Measurements from ENCODE around the gene SNRPF.
"Not testable (repeated sequence)": the region's sequence is repeated elsewhere in the genome, so short reads cannot be mapped to it uniquely, and the experiment has no call there.

Gene SNRPF

DNA sequence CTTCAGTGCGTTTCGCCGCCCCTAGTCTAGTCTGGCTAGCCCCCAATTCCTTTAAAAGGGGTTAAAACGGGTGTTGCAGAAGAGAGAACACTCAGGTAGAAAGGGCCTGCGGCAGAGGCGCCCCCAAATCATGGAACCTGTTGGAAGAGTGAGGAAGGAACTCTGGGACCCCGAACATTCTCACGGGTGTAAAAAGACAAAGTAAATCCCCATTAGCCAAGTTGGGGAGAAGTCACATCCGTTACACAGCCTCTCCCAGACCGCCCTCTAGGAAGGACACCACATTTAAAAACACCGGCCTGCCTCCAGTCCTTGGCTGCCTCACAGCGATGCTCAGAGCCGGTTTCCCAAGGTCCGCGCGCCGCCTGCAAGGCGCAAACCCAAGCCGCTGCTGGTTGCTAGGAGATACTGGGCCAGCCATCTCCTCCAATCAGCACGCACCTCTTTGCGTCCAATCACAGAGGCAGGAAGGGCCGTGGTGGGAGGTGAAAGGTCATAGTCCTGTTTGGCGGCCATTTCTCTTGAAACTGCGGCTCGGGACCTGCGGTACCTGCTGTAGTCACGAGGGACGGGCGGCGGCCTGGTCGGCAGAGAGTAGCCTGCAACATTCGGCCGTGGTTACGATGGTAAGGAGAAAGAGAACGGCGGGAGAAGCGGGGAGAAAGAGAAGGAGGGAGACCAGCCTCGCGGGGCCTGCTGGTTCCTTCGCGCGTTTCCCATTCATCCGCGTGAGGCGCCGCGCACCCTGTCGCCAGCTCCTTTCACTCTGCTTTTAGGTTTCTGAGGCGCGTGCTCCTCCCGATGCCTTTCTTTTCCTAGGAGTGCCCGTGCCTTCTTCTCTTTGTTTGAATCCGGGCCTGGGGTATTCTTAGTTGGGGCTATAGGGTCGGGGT lies at the start of gene SNRPF:
TSS of gene SNRPF (plus strand) at position 502 of the 893 bp plus-strand sequence. CDS start at position 624, 122 bp downstream.
- peak; percentile 97 for DNase-seq

DNA sequence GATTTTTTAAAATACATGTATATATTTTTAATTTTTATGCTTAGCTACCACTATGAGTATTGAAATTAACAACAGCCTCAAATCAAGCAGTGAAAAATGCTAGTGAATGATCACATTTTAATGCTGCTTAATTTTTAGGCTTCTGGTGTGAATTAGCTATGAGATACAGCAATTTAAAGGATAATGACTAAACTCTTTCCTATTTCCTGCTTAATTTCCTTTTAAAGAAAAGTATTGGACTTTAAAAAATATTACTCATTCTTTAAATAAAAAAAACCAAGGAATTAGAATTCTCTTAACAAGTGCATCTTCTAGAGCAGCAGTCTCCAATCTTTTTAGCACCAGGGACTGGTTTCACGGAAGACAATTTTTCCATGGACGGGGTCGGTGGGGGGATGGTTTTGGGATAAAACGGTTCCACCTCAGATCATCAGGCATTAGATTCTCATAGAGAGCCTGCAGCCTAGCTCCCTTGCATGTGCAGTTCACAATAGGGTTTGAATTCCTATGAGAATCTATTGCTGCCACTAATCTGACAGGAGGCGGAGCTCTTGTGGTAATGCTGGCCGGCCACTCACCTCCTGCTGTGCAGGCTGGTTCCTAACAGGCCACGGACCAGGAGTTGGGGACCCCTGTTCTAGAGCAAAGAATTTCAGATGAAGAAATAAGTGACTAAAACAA lies 49.6 kb upstream of the SNRPF start:
- no peak for DNase-seq

DNA sequence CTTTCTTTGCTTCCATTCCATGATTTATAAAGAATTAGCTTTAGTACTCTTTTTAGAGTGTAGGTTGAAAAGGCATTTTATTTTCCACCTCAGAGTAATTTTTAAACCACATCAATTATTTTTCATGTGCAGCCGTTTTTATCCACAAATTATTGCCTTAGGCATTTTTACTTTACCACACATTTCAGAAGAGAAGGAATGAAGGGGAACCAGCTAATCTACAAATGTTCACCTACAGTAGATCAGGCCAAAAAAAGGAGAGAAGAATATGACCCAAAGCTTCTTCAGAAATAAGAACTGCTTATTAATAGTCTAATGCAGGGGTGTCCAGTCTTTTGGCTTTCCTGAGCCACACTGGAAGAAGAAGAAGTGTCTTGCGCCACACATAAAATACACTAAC lies 48.3 kb upstream of the SNRPF start:
- no peak for DNase-seq

- DNase-seq, result not testable (repeated sequence)
Observed at GRCh38 chr12:95812155-95812554, 46.6 kb upstream of the SNRPF start.

DNA sequence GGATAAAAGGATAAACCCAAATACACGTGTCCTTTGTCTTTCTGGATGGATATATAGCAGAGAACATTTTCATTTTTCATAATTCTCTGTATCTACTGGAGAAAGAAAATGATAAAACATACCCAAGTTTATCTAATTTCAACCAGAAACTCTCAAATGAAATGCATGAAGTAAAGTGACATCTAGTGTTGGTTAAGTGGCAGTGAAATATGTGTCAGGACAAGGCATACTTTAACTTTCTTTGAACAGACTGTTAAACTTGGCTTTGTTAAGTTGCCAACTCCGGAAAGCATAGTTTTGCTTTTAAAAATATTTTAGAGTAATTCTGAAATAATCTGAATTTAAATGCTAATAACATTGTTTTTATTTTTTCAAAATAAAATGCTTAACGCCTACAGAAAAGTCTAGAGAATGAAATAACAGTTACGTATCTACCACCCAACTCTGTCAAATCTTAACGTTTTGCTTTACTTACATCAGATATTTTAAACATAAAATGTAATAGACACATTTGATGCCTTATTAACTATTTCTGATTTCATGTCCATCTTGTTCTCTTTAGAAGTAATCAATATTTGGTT lies 43.0 kb upstream of the SNRPF start:
- DNase-seq, result peak; percentile 32

GRCh38 chr12:95820096-95820703 lies 38.6 kb upstream of the SNRPF start:
- peak; percentile 64 for DNase-seq

GRCh38 chr12:95829395-95829794 lies 29.4 kb upstream of the SNRPF start:
- DNase-seq, result no peak

- DNase-seq, result no peak
Observed at GRCh38 chr12:95830335-95831089, 28.2 kb upstream of the SNRPF start.

DNA sequence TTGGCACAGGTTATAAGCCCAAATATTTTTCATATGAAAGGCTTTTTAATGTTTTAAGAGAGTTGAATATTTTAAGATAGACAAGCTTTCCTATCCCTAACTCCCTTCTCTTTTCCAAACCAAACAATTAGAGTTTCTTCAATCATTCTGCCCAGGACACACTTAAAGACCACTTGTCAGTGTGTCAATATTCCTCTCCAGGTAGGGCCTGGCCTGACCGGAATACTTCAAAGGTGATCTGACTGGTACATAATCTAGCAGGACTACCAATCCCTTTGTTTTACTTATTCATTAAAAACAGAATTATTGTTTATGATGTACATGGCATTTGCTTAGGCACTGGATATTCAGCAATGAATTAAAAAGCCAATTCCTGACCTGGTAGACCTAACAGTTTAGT lies 24.2 kb upstream of the SNRPF start:
- no peak for DNase-seq

- DNase-seq, result peak; percentile 21
Observed at GRCh38 chr12:95836185-95836609, 22.6 kb upstream of the SNRPF start.

- no peak for DNase-seq
Observed at GRCh38 chr12:95836630-95837239, 22.0 kb upstream of the SNRPF start.

DNA sequence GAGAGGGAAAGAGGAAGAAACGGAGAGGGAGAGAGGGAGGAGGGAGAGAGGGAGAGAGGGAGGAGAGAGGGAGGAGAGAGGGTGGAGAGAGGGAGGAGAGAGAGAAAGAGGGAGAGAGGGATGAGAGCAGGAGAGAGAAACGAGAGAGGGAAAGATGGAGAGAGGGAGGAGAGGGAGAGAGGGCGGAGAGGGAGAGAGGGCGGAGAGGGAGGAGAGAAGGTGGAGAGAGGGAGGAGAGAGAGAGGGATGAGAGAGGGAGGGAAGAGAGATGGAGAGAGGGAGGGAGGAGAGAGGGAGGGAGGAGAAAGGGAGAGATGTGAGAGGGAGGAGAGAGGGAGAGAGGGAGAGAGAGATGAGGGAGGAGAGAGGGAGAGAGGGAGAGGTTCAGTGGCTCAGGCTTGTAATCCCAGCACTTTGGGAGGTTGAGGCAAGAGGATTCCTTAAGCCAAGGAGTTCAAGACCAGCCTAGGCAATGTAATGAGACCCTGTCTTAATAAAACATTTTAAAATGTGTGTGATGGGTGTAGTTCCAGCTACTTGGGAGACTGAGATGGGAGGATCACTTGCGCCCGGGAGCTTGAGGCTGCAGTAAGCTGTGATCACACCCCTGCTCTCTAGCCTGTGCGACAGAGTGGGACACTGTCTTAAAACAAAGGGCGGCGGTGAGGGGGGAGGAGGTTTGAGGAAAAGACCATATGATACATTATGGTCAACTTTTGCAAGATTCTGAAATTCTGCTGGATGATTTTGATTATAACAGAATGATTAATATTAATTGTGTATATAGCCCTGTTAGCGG lies 21.3 kb upstream of the SNRPF start:
- DNase-seq, result no peak

GRCh38 chr12:95838125-95838524 lies 20.6 kb upstream of the SNRPF start:
- peak; percentile 40 for DNase-seq

- not testable (repeated sequence) for DNase-seq
Observed at GRCh38 chr12:95842426-95842825, 16.3 kb upstream of the SNRPF start.

DNA sequence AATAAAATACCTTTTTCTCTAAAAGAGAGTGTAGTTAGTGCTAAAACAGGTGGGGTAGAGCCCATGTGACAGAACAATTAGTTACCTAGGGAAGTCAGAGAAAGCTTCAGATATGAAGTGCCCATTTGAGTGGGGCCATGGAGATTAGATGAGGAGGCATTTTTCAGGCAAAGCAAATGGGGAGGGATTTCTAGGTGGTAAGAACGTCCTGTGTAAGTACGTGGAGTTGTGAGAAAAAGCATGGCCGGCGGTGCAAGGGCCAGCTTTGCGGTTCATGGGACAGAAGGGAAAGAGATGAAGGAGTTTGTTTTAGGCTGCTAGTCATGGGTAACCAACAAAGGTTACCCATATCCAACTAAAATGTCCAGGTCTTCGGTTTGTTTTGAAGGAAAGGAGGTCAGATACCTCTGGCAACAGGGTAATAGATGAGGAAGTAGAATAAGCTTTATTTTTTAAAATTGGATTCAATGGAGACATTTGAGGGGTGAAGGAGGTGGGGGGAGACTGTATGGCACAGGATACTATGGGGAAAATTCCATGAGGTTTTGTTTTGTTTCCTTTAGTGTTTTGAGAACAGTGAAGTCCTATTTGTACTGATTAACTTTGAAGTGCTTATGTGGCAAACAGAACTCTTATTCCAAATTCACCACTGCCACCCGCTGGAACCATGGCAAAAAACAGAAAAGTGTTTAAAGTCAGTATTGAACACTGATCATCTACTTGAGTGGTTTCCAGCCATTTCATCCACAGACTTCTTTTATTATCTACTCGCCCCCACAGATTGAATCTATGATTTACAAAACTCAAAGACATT lies 10.0 kb upstream of the SNRPF start:
- peak; percentile 23 for DNase-seq

GRCh38 chr12:95851606-95852005 lies 7.1 kb upstream of the SNRPF start:
- no peak for DNase-seq

DNA sequence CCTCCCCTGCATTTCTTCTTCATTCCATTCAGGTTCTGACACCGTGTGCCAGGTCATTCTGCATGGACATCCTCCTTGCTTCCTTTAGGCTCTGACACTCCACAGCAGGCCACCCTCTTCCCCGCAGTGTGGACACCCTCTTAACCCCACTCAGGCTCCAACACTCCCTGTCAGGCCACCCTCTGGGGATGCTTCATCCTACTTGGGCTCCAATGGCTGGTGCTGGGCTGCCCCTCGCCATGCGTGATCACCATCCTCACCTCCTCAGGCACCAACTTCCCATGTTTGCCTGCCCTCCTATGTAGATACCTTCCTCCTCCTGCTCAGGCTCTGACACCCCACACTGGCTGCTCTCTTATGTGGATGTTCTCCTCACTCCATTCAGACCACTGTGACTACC lies 6.6 kb upstream of the SNRPF start:
- DNase-seq, result no peak

DNA sequence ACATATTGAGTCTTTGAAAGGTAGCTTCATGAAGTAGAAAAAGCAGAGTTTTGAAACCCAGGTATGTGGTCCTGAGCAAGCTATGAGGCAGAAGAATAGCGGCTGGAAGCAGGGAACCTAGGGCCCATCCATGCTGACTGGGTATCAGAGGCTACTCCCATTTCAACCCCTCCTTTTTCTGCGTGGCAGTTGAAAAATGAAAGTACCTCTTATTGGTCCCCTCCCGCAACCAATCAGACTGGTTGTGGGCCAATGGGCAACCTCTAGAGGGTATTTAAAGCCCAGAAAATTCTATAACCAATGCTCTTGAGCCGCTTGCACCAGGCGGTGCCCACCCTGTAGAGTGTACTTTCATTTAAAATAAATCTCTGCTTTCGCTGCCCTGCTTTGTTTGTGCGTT lies 1.6 kb upstream of the SNRPF start:
- no peak for DNase-seq

- no peak for DNase-seq
Observed at GRCh38 chr12:95857799-95858198, 953 bp upstream of the SNRPF start.

DNA sequence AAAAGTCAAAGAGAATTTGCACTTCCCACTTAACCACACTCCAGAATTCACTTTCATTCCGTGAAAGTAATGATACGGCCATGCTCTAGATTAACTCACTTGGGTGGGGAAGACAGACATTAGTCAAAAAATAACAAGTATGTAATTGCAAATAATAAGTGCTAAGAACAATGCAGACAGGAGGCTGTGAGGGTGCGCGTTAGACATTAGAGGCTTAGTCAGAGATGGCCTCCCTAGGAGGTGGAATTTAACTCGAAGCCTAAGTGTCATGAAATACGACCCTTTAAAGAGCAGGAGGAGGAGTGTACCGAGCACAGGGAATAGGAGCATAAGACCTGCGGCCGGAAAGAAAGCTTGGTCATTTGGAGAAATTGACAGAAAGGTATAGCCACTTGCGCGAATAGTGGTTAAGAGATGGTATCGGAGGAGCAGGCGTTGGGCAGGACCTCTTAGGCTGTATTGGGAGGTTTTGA lies 628 bp downstream of the SNRPF start:
- DNase-seq, result peak; percentile 6
